Measurements from ENCODE around the gene LILRA5. TPM values are rescaled to one million over a fixed set of nuclear protein-coding genes. Genes with fewer than 3 reads are reported as not detected.
"Not testable (repeated sequence)": the region's sequence is repeated elsewhere in the genome, so short reads cannot be mapped to it uniquely, and the experiment has no call there.

Gene LILRA5
- total and polyA plus RNA-seq, 10 of the 15 experiments (the other 5 are each of a cell fraction or from before 2014, with no cell fraction given) = 0.05 to 1.2 (median 0.36) TPM; not detected in 4

DNA sequence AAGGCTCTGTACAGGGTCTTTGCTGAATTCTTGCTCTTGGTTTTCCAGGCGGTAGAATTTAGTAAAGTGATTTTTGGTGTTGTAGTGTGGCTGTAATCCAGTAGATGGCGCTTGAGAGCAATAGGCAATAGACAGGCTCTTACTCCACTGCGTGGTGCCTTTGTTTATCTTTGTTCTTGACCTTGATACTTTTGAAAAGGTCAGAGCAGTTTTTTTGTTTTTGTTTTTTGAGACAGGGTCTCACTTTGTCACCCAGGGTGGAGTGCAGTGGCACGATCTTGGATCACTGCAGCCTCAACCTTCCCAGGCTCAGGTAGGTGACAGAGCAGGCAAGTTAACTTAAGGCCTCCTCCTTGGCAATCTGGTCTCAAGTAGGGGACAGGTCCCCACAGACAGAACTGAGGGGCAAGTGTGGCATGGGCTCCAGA, 12.2 kb upstream of the LILRA5 start (continued):
- TF ChIP-seq, protein P1, sequence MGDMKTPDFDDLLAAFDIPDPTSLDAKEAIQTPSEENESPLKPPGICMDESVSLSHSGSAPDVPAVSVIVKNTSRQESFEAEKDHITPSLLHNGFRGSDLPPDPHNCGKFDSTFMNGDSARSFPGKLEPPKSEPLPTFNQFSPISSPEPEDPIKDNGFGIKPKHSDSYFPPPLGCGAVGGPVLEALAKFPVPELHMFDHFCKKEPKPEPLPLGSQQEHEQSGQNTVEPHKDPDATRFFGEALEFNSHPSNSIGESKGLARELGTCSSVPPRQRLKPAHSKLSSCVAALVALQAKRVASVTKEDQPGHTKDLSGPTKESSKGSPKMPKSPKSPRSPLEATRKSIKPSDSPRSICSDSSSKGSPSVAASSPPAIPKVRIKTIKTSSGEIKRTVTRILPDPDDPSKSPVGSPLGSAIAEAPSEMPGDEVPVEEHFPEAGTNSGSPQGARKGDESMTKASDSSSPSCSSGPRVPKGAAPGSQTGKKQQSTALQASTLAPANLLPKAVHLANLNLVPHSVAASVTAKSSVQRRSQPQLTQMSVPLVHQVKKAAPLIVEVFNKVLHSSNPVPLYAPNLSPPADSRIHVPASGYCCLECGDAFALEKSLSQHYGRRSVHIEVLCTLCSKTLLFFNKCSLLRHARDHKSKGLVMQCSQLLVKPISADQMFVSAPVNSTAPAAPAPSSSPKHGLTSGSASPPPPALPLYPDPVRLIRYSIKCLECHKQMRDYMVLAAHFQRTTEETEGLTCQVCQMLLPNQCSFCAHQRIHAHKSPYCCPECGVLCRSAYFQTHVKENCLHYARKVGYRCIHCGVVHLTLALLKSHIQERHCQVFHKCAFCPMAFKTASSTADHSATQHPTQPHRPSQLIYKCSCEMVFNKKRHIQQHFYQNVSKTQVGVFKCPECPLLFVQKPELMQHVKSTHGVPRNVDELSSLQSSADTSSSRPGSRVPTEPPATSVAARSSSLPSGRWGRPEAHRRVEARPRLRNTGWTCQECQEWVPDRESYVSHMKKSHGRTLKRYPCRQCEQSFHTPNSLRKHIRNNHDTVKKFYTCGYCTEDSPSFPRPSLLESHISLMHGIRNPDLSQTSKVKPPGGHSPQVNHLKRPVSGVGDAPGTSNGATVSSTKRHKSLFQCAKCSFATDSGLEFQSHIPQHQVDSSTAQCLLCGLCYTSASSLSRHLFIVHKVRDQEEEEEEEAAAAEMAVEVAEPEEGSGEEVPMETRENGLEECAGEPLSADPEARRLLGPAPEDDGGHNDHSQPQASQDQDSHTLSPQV (IDR thresholded peaks at IDR 0.05) = 0 out of 2 replicates have a peak, but pooled peaks have one; percentile 3
- TF ChIP-seq NBN (IDR thresholded peaks at IDR 0.05) = peak; percentile 53; the same call in 1 of the 2 replicates
- no peak for TF ChIP-seq SRF (IDR thresholded peaks at IDR 0.05; ENCODE audit: low read depth in 2 of 2, low read length in 2 of 2)
- TF ChIP-seq SMC3 (IDR thresholded peaks at IDR 0.05; ENCODE audit: borderline replicate concordance, low read length) = peak; percentile 91

DNA sequence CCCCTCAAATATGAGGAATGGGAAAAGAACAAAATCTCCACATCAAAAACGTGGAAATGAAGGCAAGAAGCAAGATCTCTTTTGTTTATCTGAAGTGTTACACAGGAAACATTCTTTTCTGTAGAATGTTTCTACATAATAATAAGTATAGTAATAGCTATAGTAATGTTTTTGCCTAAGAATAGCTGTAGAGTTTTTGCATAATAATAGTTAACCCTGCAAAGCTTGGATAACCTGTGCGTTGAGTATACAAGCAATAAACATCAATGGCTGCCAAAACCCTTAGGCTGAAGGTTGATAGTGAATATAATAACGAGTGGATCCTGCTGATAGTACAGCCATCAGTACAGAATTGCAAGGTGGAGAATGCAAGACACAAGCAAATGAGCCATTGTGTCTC, 11.1 kb upstream of the LILRA5 start:
- intact Hi-C loops (cut with micrococcal nuclease; ENCODE audit: unreplicated experiment) = no loop called here
- peaks cover 4% of the 10 kb centered on the region; the same call in 2 of the 3 replicates for H3K9me3 ChIP-seq (replicated peaks; ENCODE audit: control insufficient read depth, insufficient read depth, low read length)
- no peak for FAIRE-seq
- no TSS peak for BruUV-seq (replicated peaks)
- POLR2A ChIA-PET = interaction anchor here (0.6 to 1.6 kb wide), 2 partner anchors 31 to 32 kb away, joined by 3 to 4 read pairs; no protein-coding TSS in a partner anchor
- CTCF ChIA-PET = interaction anchor here (0.9 to 9.9 kb wide), 12 partner anchors 8 to 350 kb away, joined by 3 to 205 read pairs (median 6); no protein-coding TSS in a partner anchor
- no peaks in the 10 kb centered on the region for H4K20me1 ChIP-seq (ENCODE audit: control insufficient read depth, insufficient read depth)
- in situ Hi-C loops (cut with MboI) = no loop called here
- no peak for ATAC-seq
- DNase-seq (ENCODE audit: low read depth, low spot score) = no peak
- H3K9ac ChIP-seq (ENCODE audit: control insufficient read depth, insufficient read depth, low read length) = no peak overlapping the region
- no peak overlapping the region for H2AFZ ChIP-seq (ENCODE audit: control insufficient read depth, low read depth, low read length)
- SMC1A ChIA-PET (ENCODE audit: uncharacterized antibody, unreplicated experiment) = interaction anchor here (0.8 to 6.4 kb wide), 9 partner anchors 10 to 134 kb away, joined by 3 to 116 read pairs (median 4); no protein-coding TSS in a partner anchor
- no peaks in the 10 kb centered on the region for H3K79me2 ChIP-seq (ENCODE audit: control insufficient read depth, insufficient read depth, low read length)
- no peak for TF ChIP-seq KAT2A (conservative IDR thresholded peaks at IDR 0.05; ENCODE audit: control insufficient read depth, low read depth, low read length)
- no peak for TF ChIP-seq CHD1 (IDR thresholded peaks at IDR 0.05; ENCODE audit: low read depth, low read length)
- no peak for TF ChIP-seq EP300 (IDR thresholded peaks at IDR 0.05; ENCODE audit: borderline replicate concordance in 1 of 2, control insufficient read depth in 1 of 2, low read depth in 2 of 2, low read length in 2 of 2)
- TF ChIP-seq RAD21 (IDR thresholded peaks at IDR 0.05; ENCODE audit: insufficient read depth, low read depth, low read length) = no peak
- TF ChIP-seq NBN (IDR thresholded peaks at IDR 0.05) = no peak
- TF ChIP-seq NFIC (IDR thresholded peaks at IDR 0.05; ENCODE audit: low read depth, low read length) = no peak
- no peak for TF ChIP-seq RAD51 (IDR thresholded peaks at IDR 0.05)
- no peak overlapping the region for H3K4me3 ChIP-seq
- no peak overlapping the region for H3K4me2 ChIP-seq (ENCODE audit: control insufficient read depth, insufficient read depth)
- no peaks in the 10 kb centered on the region for H3K4me1 ChIP-seq (ENCODE audit: control insufficient read depth, insufficient read depth, low read length)
- no peaks in the 10 kb centered on the region for H3K36me3 ChIP-seq (ENCODE audit: control insufficient read depth in 2 of 2, insufficient read depth in 2 of 2, low read length in 1 of 2)
- no peak overlapping the region for H3K27ac ChIP-seq (ENCODE audit: control insufficient read depth, insufficient read depth)
- RAD21 ChIA-PET (ENCODE audit: unreplicated experiment) = interaction anchor here (1.0 to 6.1 kb wide), 5 partner anchors 22 to 135 kb away, joined by 4 to 94 read pairs (median 10); partner anchors contain the start of gene MBOAT7
- 18% methylated on average over 3 of the region's 3 CpGs for WGBS (ENCODE audit: insufficient coverage, insufficient replicate concordance, low lambda C conversion rate, missing lambda C conversion rate)
- H3K27me3 ChIP-seq (replicated peaks in 1 of 2; ENCODE audit: control insufficient read depth in 2 of 2, insufficient read depth in 2 of 2, low read length in 1 of 2) = no peaks in the 10 kb centered on the region

DNA sequence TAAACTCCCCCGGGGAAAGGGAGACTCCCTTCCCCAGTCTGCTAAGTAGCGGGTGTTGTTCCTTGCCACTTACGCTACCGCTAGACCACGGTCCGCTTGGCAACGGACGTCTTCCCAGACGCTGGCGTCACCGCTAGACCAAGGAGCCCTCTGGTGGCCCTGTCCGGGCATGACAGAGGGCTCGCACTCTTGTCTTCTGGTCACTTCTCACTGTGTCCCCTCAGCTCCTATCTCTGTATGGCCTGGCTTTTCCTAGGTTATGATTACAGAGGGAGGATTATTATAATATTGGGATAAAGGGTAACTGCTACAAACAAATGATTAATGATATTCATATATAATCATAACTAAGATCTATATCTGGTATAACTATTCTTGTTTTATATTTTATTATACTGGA, 10.0 kb upstream of the LILRA5 start:
- POLR2A ChIA-PET; H3K4me1 ChIP-seq (ENCODE audit: control insufficient read depth, insufficient read depth, low read length); H3K79me2 ChIP-seq (ENCODE audit: control insufficient read depth, insufficient read depth, low read length); H3K4me3 ChIP-seq; BruUV-seq (replicated peaks); FAIRE-seq; H3K9ac ChIP-seq (ENCODE audit: control insufficient read depth, insufficient read depth, low read length); H3K9me3 ChIP-seq (replicated peaks; ENCODE audit: control insufficient read depth, insufficient read depth, low read length); H3K27ac ChIP-seq (ENCODE audit: control insufficient read depth, insufficient read depth); H4K20me1 ChIP-seq (ENCODE audit: control insufficient read depth, insufficient read depth); H3K27me3 ChIP-seq (replicated peaks in 1 of 2; ENCODE audit: control insufficient read depth in 2 of 2, insufficient read depth in 2 of 2, low read length in 1 of 2); ATAC-seq; in situ Hi-C loops (cut with MboI); H2AFZ ChIP-seq (ENCODE audit: control insufficient read depth, low read depth, low read length); DNase-seq (ENCODE audit: low read depth, low spot score); H3K4me2 ChIP-seq (ENCODE audit: control insufficient read depth, insufficient read depth); H3K36me3 ChIP-seq (ENCODE audit: control insufficient read depth in 2 of 2, insufficient read depth in 2 of 2, low read length in 1 of 2); intact Hi-C loops (cut with micrococcal nuclease; ENCODE audit: unreplicated experiment): not testable (repeated sequence)
- CTCF ChIA-PET = interaction anchor here (1.4 to 9.9 kb wide), 5 partner anchors 18 to 67 kb away, joined by 3 to 205 read pairs (median 20); no protein-coding TSS in a partner anchor
- no CpG with 5 or more reads among the region's 13 CpGs for WGBS (ENCODE audit: insufficient coverage, insufficient replicate concordance, low lambda C conversion rate, missing lambda C conversion rate)
- RAD21 ChIA-PET (ENCODE audit: unreplicated experiment) = interaction anchor here (0.6 to 6.1 kb wide), 2 partner anchors 32 to 67 kb away, joined by 3 to 94 read pairs; no protein-coding TSS in a partner anchor
- SMC1A ChIA-PET (ENCODE audit: uncharacterized antibody, unreplicated experiment) = interaction anchor here (2.1 to 6.4 kb wide), 2 partner anchors 30 to 67 kb away, joined by 41 to 116 read pairs; no protein-coding TSS in a partner anchor
